ENCODE measurements around the gene THUMPD3. TPM values are rescaled to one million over a fixed set of nuclear protein-coding genes. Genes with fewer than 3 reads are reported as not detected.
A peak's percentile ranks its signal among the peaks of the same experiment; 100 is the strongest.

The THUMPD3 gene
- total and polyA plus RNA-seq, 2 of the 4 experiments (the other 2 are of a cell fraction): 28.2 to 43.9 TPM

GRCh38 chr3:9402410-9403228 is 39.8 kb downstream of the THUMPD3 start:
- peak; percentile 48 for TF ChIP-seq CEBPB (IDR thresholded peaks at IDR 0.05; ENCODE audit: low read depth, low read length)
- no peak for TF ChIP-seq FOS (IDR thresholded peaks at IDR 0.05; ENCODE audit: low read depth, low read length)
- peaks cover 8% of the 10 kb centered on the region; the same call in 1 of the 2 replicates for H3K9me1 ChIP-seq (ENCODE audit: insufficient read depth, low read length)
- H4K20me1 ChIP-seq (ENCODE audit: insufficient read depth, low read length): peaks cover 98% of the 10 kb centered on the region
- dilution Hi-C loops (cut with HindIII; ENCODE audit: low sequenced_read_pairs, unreplicated experiment): no loop called here
- no peaks in the 10 kb centered on the region for H3K9me3 ChIP-seq (ENCODE audit: control insufficient read depth, insufficient read depth, low read length)
- H3K27ac ChIP-seq (ENCODE audit: insufficient read depth, low read length): no peak overlapping the region; the same call in 1 of the 2 replicates
- CTCF ChIA-PET: interaction anchor here (1.3 kb wide), 1 partner anchor 33 kb away, joined by 4 read pairs; no protein-coding TSS in a partner anchor
- H2BK20ac ChIP-seq (ENCODE audit: low read depth, low read length): no peak overlapping the region
- BruUV-seq (replicated peaks): no TSS peak
- WGBS, 2 experiments (ENCODE audit: extremely low coverage in 2 of 2, insufficient read length in 1 of 2): 0% methylated on average over 1 of the region's 3 CpGs; no CpG with 5 or more reads in 1 of the 2 experiments
- H2AK9ac ChIP-seq (replicated peaks; ENCODE audit: low read depth, low read length, poor library complexity): no peak overlapping the region
- H3K4me2 ChIP-seq (ENCODE audit: low read depth, low read length): peak overlapping the region; percentile 70
- H4K91ac ChIP-seq (ENCODE audit: insufficient read depth, low read depth, low read length): no peak overlapping the region
- intact Hi-C loops (cut with micrococcal nuclease): no loop called here
- H3K9ac ChIP-seq (ENCODE audit: low read depth, low read length): 0 out of 2 replicates have a peak overlapping the region, but pooled peaks have one; percentile 39
- H2BK5ac ChIP-seq (ENCODE audit: low read depth, low read length, poor library complexity, severe bottlenecking): peak overlapping the region; percentile 32
- H2BK120ac ChIP-seq (ENCODE audit: low read depth, low read length): no peak overlapping the region
- H3K23ac ChIP-seq (ENCODE audit: low read depth, low read length): no peak overlapping the region
- H4K8ac ChIP-seq (ENCODE audit: low read depth in 2 of 2, low read length in 2 of 2): no peak overlapping the region
- DNase-seq (peak; percentile 52), ATAC-seq (ENCODE audit: low read depth) (no peak)
- H2BK15ac ChIP-seq (ENCODE audit: low read depth, low read length): no peak overlapping the region
- H2AK5ac ChIP-seq (ENCODE audit: low read depth, low read length): no peak overlapping the region
- H3K79me1 ChIP-seq (ENCODE audit: low read depth in 1 of 2, low read length in 2 of 2): peaks cover 0 to 20% of the 10 kb centered on the region in 2 experiments; a peak in 2 of 4 replicates
- no peak overlapping the region for H4K5ac ChIP-seq (ENCODE audit: low read depth, low read length)
- no peak overlapping the region for H3K56ac ChIP-seq (ENCODE audit: extremely low read depth, insufficient read depth, low read length)
- no peak overlapping the region; the same call in 1 of the 2 replicates for H3K4me3 ChIP-seq (ENCODE audit: insufficient read depth, low read depth, low read length)
- no peaks in the 10 kb centered on the region for H3K36me3 ChIP-seq (ENCODE audit: control insufficient read depth, insufficient read depth, low read length)
- no peak overlapping the region for H3K4ac ChIP-seq (ENCODE audit: low read depth, low read length)
- H3K4me1 ChIP-seq (ENCODE audit: control insufficient read depth, insufficient read depth, low read length): peaks cover 9% of the 10 kb centered on the region
- no peak overlapping the region for H3K18ac ChIP-seq (ENCODE audit: low read depth, low read length)
- H3K14ac ChIP-seq (replicated peaks; ENCODE audit: low read depth, low read length): no peak overlapping the region
- no peaks in the 10 kb centered on the region for H3K27me3 ChIP-seq (ENCODE audit: control insufficient read depth, insufficient read depth, low read length)
- H2AFZ ChIP-seq (replicated peaks; ENCODE audit: low read length, poor library complexity): no peak overlapping the region
- in situ Hi-C loops (cut with MboI; ENCODE audit: low sequenced_read_pairs): no loop called here
- POLR2A ChIA-PET (ENCODE audit: unreplicated experiment): interaction anchor here (0.6 kb wide), 1 partner anchor 32 kb away, joined by 4 read pairs; no protein-coding TSS in a partner anchor

Measured in IMR-90 (cell line).